GM18868 (cell line): ENCODE results near the gene NOCT.
A peak's percentile ranks its signal among the peaks of the same experiment; 100 is the strongest.
"Not testable (repeated sequence)": the region's sequence is repeated elsewhere in the genome, so short reads cannot be mapped to it uniquely, and the experiment has no call there.

Experiments
- ATAC-seq: cut with Tn5 transposase; IDR thresholded peaks from one replicate; pipeline ENCODE4 v1.9.1; 2021; ENCODE audit warnings: mild to moderate bottlenecking, moderate library complexity; ENCODE audit not compliant: unreplicated experiment

NOCT gene

DNA sequence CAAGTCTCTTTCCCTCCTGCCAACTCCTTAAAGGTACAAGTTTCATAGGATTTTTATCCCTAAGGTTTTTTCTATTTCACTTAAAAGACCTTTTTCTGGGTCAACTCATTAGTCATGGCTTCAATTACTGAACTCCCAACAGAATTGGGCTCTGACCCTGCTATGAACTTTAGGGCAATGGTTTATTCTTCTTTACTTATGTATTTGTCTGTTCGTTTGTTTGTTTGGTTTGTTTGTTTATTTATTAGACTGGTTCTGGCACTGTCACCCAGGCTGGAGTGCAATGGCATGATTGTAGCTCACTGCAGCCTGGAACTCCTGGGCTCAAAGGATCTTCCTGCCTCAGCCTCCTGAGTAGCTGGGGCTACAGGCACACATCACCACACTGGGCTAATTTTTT lies 5.9 kb upstream of the NOCT start:
- ATAC-seq: no peak

DNA sequence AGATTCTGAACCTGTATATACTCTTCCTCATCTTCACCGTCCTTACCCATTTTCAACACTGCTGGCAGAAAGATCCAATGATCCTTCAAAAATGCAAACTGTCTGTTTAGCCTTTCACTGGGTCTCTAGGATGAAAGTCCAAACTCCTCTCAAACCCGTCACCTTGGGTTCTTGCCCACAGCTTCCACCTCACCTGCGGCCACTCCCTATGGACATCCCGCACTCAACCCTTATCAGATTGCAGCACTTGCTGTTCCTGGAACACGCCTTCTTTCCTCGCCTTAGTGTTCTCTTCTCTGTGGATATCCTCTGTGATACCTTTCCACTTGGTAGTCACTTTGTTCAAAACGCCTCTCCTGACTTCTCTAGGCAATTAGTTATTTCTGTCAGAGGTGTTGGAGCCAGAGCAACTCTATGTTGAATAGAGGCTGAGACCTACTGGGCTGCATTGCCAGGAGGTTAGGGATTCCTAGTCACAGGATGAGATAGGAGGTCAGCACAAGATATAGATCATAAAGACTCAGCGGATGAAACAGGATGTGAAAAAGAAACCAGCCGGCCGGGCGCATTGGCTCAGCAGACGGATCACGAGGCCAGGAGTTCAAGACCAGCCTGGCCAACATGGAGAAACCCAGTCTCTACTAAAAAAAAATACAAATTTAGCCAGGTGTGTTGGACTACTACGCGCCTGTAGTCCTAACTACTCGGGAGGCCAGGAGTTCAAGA lies 4.2 kb upstream of the NOCT start:
- no peak for ATAC-seq

DNA sequence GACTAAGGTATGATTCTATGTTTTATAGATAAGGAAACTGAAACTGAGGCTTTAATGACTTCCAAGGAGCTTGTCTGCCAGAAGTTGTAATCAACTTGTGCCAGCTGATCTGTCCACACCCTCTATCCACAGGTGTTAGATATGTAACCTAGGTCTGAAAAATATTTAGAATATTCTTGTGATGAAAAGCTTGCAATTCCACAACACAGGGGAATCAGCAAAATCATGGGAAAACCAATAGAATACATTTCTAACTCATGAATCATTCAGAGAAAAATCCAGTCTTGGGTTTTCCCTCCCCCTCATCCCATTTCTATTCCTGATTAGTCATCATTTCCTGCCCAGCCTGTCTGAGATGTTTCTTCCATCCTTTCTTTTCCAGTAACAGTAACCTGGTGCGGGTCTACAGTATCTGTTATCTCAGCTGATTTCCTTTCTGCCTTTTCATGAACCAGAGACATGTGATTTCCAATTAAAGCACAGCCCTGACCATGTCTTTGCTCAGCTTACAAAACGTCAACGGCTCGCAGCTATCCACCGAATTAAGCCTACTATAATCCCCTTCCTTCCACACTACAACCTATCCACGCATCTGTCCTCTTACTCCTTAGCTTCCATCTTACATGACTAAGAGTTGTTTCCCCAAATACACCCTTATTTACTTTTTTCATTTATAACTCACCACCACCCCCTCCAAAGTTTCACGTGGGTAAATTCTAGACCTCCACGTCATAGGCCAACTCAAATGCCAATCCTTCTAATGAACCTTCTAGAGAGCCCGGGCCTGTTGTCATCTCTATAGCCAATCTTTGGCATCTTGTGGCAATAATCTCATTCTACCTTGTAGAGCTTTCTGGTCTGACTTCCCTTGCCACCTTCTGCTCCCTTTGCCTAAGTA lies 961 bp upstream of the NOCT start:
- peak; percentile 19 for ATAC-seq

GRCh38 chr4:139015948-139016471 lies 429 bp downstream of the NOCT start:
- peak; percentile 28 for ATAC-seq

DNA sequence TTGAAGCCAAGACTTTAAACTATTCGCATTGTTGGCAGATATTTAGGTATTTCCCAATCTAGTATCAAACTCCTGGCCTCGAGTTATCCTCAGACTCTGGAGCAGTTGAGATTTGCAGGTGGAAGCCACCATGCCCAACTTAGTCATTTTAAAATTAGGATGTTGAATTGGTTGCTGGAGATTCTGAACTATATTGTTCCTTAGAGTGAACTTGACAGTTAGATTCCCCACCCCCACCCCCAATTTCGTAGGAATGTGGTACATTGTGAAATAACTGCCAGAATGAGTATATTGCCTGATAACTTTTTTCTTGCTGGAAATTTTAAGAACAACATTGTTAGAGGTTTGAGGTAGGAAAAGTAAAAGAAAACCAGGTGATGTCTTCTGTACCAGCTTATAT lies 2.3 kb downstream of the NOCT start:
- ATAC-seq: no peak

DNA sequence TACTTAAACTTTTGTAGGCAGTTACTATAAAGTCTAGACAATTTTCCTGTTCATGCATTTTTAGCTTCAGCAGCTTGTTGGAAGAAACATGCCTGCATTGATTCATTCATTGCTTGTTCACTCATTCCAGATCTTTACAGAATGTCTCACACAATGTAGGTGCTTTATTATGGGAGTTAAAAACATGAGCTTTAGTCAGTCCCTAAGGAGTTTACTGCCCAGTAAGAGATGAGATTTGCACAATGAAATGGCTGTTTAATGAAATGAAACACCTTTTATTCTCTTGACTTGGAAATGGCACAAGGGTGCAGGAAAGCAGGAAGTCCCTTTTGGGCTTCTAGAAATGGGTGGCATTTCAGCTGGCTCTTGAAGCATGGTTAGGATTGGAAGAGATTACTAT lies 2.9 kb downstream of the NOCT start:
- no peak for ATAC-seq

DNA sequence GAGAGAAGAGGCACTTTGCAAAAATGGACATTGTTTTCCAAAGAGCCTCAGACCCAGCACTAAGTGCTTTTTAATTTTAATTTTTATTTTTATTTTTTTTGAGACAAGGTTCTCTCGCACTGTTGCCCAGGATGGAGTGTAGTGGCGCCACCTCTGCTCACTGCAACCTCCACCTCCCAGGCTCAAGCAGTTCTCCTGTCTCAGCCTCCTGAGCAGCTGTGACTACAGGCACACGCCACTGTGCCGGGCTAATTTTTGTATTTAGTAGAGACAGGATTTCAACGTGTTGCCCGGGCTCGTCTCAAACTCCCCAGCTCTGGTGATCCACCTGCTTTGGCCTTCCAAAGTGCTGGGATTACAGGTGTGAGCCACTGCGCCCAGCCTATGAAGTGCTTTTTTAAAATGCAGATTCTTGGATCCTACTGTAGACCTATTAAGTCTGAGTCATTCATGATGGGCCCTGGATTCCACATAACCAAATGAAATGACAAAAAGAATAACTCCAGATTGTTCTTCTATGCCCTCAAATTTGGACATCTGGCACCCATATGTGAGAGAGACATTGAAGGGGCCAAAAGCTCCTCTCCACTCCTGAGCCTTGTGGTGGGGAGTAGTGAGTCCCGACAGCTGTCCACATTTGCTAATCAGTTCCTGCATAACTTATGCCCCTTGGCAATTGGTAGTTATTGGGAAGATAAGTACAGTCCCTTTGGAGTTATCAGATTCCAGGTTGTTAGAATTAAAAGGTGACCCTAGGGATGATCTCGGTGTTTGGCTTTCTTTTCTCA lies 3.6 kb downstream of the NOCT start:
- ATAC-seq: no peak

DNA sequence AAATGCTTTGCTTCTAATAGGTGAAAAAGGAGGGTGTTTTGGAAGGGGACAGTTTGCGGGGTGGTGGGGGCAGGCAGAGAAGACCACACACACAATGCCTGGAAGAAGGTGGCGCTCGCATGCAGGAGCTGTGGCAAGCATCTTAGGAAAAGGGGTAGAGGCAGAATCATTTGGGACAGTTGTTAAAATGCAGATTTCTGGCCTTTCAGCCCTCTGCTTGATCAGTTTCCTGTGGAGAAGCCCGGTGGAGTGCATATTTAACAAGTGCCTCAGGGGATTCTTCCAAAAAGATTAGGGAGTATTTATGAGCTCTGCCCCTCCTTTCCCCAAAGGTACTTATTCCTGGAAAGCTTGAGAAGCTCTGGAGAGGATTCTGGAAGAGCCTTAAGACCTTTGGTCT lies 4.8 kb downstream of the NOCT start:
- no peak for ATAC-seq

- ATAC-seq: not testable (repeated sequence)
Measured at GRCh38 chr4:139021071-139021470, 5.5 kb downstream of the NOCT start.

GRCh38 chr4:139022835-139023234 lies 7.3 kb downstream of the NOCT start:
- no peak for ATAC-seq

GRCh38 chr4:139024686-139025085 lies 9.1 kb downstream of the NOCT start:
- no peak for ATAC-seq

DNA sequence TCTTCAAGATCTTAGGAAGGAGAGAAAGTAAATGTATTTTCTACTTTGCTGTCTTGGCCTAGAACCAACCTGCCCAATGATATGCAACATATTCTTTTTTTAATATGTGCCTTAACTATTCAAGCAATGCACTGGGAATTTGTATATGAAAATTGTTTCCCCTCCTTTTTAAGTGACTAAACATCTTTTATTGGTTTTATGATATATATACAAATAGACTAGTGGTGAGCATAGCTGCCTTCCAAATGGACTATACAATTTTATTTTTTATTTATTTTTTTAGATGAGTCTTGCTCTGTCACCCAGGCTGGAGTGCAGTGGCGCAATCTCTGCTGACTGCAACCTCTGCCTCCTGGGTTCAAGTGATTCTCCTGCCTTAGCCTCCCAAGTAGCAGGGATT lies 10.3 kb downstream of the NOCT start:
- no peak for ATAC-seq

DNA sequence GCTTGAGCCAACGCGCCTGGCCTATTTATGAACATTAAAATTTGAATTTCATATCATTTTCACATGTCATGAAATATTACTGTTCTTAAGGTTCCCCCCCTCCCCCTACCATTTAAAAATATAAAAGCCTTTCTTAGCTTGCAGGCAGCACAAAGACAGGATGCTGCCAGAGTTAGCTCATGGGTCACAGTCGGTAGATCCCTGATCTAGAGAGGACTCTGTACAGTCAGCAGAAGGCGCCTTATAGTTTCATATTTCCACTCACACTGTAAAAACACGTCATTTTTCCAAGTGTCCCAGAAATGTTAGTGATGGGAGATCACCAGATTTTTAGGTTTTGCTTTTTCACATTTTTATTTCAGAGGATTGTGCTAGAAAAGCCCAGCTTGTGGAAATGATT lies 12.2 kb downstream of the NOCT start:
- no peak for ATAC-seq

- no peak for ATAC-seq
Measured at GRCh38 chr4:139028191-139028661, 12.6 kb downstream of the NOCT start.

DNA sequence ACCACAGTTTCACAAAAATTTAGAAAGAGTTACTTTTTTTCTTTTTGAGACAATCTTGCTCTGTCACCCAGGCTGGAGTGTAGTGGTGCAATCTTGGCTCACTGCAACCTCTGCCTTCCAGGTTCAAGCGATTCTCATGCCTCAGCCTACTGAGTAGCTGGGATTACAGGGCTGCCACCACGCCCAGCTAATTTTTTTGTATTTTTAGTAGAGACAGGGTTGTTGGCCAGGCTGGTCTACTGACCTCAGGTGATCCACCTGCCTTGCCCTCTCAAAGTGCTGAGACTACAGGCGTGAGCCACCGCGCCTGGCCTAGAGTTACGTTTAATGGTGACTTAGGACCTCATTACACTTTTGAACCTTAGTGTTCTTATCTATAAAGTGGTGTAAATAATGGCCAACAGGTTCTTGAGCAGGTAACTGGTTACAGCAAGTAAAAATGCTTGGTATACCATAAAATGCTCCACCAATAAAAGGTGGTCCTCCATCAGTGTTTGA lies 14.3 kb downstream of the NOCT start:
- not testable (repeated sequence) for ATAC-seq

DNA sequence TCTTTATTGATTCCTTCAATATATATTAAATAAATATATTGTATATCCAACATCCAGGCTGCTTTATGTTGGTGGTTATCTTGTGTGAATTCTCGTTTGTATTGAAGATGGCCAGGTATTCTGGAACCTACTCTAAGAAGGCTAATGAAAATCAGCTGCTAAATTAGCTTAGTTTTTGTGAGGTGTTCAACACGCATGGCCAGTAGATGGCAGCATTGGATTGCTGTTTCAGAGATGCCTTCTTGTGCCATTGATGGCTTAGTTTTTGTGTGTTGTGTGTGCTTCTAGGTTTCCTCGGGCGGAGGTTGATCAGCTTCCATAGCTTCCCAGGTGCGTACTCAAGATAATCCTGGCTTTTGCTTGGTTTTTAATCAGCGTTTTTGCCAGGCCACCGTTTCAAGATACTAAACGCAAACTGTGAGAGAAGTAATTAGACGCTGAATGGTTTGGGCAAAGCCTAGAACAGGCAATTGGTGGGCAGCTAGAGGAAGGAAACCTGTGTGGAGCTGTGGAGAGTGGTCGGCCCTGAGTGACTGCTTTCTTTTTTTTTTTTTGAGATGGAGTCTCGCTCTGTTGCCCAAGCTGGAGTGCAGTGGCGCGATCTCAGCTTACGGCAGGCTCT lies 15.1 kb downstream of the NOCT start:
- ATAC-seq: peak; percentile 80

GRCh38 chr4:139035650-139036049 lies 20.1 kb downstream of the NOCT start:
- ATAC-seq: no peak

DNA sequence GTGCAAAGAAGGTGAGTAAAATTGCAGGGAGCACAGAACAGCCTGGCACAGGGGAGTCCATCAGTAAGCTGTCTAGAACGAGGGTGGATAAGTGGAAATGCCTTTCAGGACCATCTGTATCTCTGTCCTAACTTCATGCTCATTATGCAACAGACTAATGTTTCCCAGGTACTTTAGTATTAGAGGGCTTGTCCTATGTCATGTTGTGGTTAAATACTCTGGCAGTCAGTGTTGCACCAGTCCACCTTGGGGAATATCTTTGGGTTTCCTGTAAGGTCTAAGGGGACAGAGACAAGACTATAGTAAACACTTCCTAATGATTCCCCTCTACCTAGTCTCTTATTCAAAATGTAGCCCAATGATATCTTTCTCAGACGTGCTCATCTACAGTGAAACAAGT lies 21.3 kb downstream of the NOCT start:
- no peak for ATAC-seq

- no peak for ATAC-seq
Measured at GRCh38 chr4:139038874-139039443, 23.4 kb downstream of the NOCT start.

DNA sequence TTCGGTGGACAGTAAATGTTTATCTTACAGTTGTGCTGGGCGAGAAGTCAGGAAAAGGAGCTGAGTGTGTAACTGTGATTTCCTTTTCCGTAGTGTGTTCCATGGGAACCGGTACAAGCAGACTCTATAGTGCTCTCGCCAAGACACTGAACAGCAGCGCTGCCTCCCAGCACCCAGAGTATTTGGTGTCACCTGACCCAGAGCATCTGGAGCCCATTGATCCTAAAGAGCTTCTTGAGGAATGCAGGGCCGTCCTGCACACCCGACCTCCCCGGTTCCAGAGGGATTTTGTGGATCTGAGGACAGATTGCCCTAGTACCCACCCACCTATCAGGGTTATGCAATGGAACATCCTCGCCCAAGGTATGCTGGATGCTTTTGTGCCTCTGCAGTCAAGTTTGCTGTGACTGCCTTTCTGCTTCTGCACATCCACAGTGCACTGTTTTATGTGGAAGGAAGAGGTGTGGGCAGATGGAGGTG lies 27.4 kb downstream of the NOCT start:
- no peak for ATAC-seq
